Hippocampal formation (tissue), 2 donors: Measurements from ENCODE around the gene GADD45A.

Source experiments
- DNase-seq, 2 donors: peaks; one replicate each; lab custom pipeline; 2025; lab: John Stamatoyannopoulos, UW

GADD45A gene

GRCh38 chr1:67668660-67669059 is 16.3 kb upstream of the GADD45A start:
- DNase-seq: no peak

DNA sequence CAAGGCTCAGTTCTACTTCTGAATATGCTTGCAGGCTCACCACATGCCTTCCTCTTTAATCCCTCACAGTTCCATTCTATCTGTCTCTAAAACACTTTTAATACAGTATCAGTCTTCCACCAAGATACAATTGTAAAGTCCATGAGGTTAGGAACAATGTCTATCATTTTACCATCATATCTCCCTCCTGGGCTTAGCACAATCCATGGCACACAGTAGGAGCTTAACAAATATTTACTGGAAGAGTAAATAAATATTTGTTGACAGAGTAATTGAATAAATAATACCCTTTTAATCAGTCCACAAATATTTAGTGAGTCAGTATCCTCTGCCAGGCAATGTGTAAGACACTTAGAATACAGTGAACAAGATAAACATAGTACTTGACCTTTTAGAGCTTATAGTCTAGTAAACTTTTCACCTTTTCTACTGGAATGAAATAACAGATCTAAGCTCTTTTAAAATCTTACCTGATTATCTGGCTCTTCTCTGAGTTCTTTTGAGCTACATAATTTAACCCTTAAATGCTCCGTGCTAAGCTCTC is 12.7 kb upstream of the GADD45A start:
- no peak for DNase-seq

- no peak for DNase-seq
These were observed 11.4 kb upstream of the GADD45A start for GRCh38 chr1:67673468-67674201.

DNA sequence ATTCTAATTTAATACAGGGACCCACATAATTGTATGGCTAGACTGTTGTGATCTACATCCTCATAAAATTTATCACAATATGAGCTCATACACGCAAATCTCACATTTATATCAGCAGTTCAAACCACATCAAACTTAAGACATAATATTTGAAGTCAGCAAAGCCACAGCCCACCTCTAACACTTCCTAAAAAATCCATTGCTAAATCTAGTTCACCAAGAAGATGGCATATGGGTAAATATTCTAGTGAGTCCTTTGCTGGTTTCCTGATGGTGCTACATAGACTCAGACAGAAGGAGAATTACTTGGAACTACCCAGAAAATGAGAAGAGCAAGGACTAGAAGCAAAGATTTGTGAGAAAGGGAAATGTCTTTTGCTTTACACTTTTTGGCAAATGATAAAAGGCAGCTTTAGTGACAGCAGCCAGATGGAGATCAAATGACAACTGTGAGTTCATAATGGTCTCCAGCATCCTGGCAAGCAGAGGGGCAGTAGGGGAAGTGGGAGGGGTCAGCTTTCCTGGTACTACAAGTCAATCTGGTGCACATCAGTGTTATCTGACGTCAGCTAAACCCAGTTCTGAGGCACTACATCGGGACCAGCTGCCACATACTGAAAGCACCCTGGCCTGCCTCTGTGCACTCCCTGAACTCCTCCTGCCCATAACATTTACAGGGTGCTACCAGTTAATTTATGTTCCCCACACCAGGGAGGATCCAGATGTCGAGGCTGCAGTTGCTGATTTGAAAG is 10.6 kb upstream of the GADD45A start:
- DNase-seq: no peak

- DNase-seq: no peak
These were observed 9.2 kb upstream of the GADD45A start for GRCh38 chr1:67675800-67676199.

DNA sequence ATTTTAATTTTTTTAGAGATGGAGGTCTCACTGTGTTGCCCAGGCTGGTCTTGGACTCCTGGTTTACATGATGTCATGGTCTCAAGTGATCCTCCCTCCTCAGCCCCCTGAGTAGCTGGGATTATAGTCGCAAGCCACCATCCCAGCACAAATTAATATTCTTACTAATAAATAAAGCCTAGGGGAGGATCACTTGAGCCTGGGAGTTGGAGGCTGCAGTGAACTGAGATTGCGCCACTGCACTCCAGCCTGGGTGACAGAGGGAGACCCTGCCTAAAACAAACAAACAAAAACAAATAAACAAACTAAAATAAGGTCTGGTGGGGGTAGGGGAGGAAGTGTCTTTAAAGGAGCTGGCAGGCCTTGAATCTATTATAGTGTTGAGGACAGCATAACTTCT is 8.7 kb upstream of the GADD45A start:
- no peak for DNase-seq

- DNase-seq: no peak
These were observed 8.1 kb upstream of the GADD45A start for GRCh38 chr1:67676946-67677345.

GRCh38 chr1:67677408-67677807 is 7.6 kb upstream of the GADD45A start:
- no peak for DNase-seq

DNA sequence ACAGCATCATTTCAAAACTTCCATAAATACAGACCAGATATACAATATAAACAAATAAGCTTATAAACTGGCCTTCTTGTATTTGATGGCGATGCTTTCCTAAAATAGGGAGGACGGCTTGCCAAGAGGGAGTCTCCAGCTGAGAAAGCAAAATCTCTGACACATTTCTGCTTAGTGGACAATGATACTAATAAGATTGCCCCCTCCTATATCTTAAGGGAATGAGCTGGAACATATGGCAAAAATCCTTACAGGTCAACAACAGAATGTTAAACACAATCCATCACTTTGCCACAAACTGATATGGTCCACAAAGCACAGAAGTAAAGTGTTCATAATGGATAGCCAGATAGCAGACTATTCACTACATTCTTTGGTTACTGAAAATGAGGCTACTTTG is 7.1 kb upstream of the GADD45A start:
- DNase-seq: no peak

- no peak for DNase-seq
These were observed 5.3 kb upstream of the GADD45A start for GRCh38 chr1:67679691-67680090.

DNA sequence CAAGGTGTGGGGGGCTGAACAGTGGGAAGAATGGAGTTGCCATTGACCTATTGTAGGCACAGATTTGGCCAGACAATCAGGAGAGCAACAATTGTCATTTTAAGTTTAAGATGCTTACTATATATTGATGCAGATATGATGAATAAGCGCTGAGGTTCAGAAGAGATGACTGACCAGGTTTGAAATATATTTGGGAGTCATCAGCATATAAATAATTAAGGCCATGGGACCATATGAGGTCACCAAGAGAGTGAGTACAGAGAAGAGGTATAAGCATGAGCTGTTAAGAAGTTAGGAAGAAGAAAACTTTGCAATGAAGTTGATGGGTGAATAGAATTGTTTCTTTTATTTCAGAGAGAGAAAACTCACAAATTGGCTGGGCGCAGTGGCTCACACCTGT is 4.5 kb upstream of the GADD45A start:
- DNase-seq: no peak

GRCh38 chr1:67682659-67683197 is 2.3 kb upstream of the GADD45A start:
- DNase-seq: no peak

GRCh38 chr1:67683316-67683715 is 1.7 kb upstream of the GADD45A start:
- no peak for DNase-seq

DNA sequence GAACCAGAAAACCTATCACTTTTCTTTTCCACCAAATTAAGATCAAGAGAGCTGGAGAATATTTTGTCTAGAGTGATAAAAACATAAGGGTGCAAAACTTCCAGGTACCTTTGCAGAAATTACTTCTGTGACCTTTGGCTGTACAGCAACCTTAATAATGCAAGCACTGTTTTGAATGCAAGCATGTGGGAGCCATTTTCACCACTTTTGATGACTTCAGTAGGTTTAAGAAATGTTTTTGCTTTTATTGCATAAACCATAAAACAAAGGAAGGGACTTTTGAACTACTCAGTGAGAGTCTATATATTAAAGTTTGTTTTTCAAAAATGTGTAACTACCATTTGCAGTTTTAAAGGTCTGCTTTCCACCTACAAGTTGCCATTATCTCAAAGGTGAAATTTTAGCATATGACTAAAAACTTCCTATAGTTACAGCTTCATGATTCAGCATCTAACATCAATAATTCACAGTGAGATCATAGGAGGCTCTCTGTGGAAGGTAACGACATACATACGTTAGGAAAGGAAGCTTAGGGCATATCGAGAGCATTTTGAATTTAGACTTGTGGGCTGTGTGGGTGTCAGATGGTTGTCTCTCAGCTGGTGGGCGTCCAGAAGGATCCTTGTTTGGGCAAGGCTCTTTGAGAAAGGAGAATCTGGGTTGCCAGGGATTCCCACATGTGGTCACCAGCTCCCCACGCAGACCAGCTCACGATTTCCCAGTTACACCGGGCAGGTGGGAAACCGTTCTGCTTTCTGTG is 1.1 kb upstream of the GADD45A start:
- DNase-seq: no peak

DNA sequence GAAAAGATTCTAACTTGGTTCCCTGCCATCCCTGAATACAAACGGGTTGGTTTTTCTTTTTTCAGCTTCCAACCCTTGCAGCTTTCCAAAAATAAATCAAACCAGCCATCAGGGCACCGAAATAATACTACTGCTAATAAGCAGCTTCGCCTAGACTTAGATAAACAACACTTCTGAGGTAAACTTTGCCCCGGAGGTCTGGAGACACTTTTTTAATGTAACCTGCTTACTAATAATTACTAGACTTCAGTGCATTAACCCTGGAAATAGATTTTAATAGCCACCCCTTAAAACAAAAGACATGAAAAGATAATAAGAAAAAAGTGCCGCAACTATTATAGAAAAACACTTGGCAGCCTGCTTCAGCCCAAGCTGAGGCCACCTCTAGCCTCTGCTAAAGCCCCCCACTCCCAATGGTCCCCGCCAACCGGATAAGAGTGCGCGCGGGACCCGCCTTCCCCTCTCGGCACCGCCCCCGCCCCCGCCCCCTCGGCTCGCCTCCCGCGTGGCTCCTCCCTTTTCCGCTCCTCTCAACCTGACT is 405 bp upstream of the GADD45A start:
- DNase-seq: no peak

DNA sequence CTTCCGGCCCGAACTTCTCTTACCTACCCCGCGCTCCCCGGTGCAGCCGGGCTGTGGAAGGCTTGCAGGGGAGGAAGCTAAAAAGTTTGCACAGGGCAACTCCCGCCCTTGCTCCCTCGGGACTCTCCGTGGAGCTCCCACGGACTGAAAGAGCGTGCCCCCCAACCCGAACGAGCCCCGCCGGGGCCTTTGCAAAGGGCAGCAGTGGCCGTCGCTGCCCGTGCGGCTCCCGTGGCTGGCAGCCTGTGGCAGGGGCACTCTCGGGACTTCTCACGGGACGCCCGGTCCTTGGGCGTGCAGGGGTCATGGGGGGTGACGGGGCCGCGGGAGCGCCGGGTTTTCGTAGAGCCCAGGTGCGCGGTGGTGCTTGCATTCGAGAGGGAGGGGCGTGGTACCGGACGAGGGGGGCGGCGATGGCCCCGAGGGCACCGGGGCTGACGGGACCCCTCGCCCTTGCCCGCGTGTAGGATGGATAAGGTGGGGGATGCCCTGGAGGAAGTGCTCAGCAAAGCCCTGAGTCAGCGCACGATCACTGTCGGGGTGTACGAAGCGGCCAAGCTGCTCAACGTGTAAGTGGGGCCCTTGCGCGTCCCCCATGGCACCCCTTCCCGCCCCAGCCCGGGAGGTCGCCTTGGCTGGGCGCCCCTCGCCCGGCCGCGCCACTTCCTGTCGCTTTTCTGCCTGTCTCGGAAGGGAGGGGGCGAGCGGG is 711 bp downstream of the GADD45A start:
- peak in 1 of 2 donors; percentile 30 for DNase-seq

GRCh38 chr1:67686267-67687197 is 1.5 kb downstream of the GADD45A start:
- peak; percentile 45 to 66 for DNase-seq

DNA sequence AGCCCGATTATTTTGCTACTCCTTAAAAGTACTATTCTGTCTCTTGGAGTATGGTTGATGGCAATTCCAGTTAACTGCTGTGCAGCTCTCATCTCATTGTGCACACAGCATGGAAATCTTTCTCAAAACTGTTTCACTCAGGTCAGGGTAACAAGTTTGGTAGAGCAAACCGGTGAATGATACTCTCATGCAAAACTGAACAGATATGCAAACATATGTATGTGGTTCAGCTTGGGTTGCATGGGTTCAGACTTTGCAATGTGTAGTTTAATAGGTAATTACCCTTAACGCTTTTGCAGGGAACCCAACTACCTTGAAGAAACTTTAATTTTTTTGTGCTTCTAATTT is 2.2 kb downstream of the GADD45A start:
- DNase-seq: no peak

GRCh38 chr1:67687649-67688048 is 2.6 kb downstream of the GADD45A start:
- no peak for DNase-seq

DNA sequence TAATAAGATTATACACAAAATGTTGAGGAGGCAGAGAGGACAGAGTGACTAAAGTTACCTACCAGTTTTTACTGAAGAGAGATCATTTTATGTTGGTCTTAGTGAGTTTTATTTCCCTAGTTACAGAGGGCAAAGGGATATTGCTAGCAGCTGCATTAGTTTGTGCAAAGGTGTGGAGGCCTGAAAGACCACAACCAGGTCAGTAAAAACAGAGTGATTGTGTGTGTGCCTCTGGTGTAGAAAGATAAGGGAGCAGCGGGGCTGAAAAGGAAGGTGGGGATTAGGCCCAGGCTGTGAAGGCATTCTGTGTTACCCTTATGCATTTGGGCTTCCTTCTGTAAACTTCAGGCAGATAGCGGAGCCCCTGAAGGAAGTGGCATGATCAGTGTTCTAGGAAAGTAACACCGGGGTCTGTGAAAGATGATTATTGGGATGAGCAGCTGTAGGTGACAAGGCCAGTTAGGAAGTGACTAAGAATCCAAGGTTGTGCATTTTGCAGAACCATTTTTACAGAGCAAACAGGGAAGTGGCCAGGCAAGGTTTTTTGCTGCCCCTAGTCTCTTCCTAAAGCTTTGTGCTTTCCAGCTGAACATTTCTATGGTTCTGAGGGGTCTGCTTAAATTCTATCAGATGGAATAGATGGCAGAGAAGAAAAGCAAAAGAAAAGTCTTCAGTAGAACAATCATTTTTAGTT is 3.7 kb downstream of the GADD45A start:
- no peak for DNase-seq
